SH-SY5Y (cell line): ENCODE data around the gene PPM1F.

Experiments used
- GATA2 ChIP-seq: IDR thresholded peaks from 2 replicates; pipeline ENCODE4 v1.6.1; 2011; ENCODE audit warnings: mild to moderate bottlenecking, low read depth, low read length
- GATA3 ChIP-seq: IDR thresholded peaks from 2 replicates; pipeline ENCODE4 v1.6.1; 2011; ENCODE audit warnings: low read depth, mild to moderate bottlenecking, low read length, moderate library complexity

PPM1F gene

GRCh38 chr22:21960200-21961126 lies 7.8 kb upstream of the PPM1F start:
- TF ChIP-seq GATA2 (no peak), GATA3 (no peak)

GRCh38 chr22:21959274-21960074 lies 6.8 kb upstream of the PPM1F start:
- TF ChIP-seq GATA3 (no peak), GATA2 (no peak)

GRCh38 chr22:21958360-21959273 lies 6.0 kb upstream of the PPM1F start:
- TF ChIP-seq GATA2, result no peak
- TF ChIP-seq GATA3, result no peak

- TF ChIP-seq GATA3 (no peak), GATA2 (no peak)
These were observed 650 bp downstream of the PPM1F start for GRCh38 chr22:21951931-21952465.

- no peak for TF ChIP-seq GATA3
These were observed 1.6 kb downstream of the PPM1F start for GRCh38 chr22:21951062-21951461.

GRCh38 chr22:21949948-21950347 lies 2.7 kb downstream of the PPM1F start:
- no peak for TF ChIP-seq GATA3

- no peak for TF ChIP-seq GATA2
These were observed 3.1 kb downstream of the PPM1F start for GRCh38 chr22:21949569-21949918.

- TF ChIP-seq GATA2 (no peak), GATA3 (no peak)
These were observed 3.7 kb downstream of the PPM1F start for GRCh38 chr22:21948824-21949568.

GRCh38 chr22:21948390-21948789 lies 4.3 kb downstream of the PPM1F start:
- no peak for TF ChIP-seq GATA3
- no peak for TF ChIP-seq GATA2

- no peak for TF ChIP-seq GATA3
- TF ChIP-seq GATA2, result no peak; the same call in 1 of the 2 replicates
These were observed 5.3 kb downstream of the PPM1F start for GRCh38 chr22:21947040-21948014.

- no peak for TF ChIP-seq GATA3
- no peak for TF ChIP-seq GATA2
These were observed 6.3 kb downstream of the PPM1F start for GRCh38 chr22:21946262-21946925.

GRCh38 chr22:21945453-21946261 lies 7.0 kb downstream of the PPM1F start:
- TF ChIP-seq GATA3, result no peak
- TF ChIP-seq GATA2, result no peak
